Measurements from ENCODE around the gene POGLUT3.

The POGLUT3 gene

DNA sequence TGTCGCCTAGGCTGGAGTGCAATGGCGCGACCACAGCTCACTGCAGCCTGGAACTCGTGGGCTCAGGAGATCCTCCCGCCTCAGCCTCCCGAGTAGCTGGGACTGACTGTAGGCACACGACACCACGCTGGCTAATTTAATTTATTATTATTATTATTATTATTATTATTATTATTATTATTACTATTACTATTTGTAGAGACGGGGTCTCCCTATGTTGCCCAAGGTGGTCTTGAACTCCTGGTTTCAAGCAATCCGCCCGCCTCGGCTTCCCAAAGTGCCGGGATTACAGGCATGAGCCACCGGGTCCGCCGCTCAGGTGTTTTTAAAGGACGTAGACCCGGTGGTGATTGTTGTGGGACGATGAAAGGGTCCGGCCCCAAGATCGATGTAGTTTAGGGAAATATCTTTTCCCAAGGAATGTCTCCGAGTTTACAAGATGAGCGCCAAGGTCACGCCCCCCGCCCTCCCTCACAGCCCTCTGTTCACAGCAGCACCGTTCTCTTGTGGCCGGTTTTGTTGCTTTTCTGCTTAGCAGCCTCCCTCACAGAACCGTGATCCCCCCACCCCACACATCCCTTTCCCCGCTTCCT lies 728 bp upstream of the POGLUT3 start:
- no peak for DNase-seq

DNA sequence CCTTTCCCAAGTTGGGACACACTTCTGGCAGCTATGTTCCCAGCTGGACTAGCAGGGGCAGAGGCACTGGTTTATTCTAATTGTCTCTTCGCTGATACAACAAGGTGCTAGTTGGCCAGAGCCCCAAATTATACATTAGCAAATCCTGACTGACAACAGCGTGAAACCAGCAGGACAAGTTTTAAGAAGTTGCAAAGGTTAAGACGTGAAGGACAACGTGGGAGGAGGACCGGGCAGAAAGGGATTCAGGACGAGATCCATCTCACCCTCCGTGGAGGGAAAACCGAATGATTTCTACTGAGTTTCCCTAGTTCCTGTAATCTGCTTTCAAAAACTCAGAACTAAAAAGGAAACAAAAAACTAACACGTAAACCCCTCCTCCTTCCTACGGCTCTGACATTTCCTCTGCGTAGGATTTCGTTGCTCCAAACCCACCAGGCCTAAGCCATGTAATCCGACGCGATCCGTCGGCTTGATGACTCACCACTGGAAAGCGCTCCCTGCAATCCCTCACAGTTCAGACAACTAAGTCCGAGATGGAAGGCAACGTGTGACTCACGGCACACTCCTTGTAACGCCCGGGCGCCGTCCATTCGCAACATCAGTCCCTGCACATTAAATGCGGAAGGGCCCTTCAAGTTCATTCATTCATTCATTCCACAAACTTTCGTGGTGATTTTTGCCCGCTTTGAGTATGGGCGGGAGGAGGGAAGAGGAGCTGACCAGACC lies 703 bp downstream of the POGLUT3 start:
- DNase-seq: peak; percentile 33

DNA sequence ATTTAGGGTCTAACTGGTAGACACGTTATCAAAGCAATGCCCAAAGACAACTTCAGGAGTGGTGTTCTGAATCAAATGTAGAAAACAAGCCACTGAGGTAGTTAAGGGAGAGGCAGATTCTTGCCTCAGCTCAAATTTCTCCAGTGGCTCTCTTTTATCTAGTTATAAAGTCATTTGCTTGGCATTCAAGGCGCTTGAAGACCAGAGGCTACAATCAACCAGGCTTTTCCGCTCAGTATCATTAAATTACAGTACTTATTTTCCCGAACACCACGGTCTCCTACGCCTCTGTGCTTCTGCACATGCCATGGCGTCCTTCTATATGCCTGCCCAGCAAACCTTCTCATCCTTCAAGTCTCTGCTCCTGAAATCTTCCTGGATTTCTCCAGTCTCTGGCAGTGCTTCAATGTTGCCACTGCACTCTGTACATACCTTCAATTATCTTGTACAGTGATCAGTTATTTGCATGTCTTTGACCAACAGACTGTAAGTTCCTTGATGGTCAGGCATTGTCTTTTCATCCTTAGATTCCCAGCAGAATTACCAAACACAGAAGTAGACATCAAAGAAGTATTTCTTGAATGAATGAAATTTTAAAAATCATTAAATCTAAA lies 1.4 kb downstream of the POGLUT3 start:
- no peak for DNase-seq

- no peak for DNase-seq
Measured at GRCh38 chr11:108495326-108495725, 2.9 kb downstream of the POGLUT3 start.

GRCh38 chr11:108494182-108494581 lies 4.0 kb downstream of the POGLUT3 start:
- DNase-seq: no peak

DNA sequence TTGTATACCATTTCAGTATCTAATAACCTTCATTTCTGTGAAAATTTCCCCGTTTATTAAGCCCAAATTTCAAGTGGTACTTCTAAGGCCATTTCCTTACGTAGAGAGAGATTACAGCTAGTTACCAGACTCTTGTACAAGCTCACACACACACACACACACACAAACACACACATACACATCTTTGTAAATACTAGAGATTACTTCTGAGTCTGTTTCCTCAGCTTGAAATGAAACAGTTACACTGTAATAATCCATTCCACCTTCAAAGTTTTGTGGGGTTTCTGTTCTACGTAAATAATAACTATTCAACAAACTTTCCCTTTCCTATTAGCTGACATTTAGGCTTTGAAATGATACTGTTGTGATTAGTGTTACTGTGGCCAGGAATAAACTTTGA lies 6.2 kb downstream of the POGLUT3 start:
- no peak for DNase-seq

DNA sequence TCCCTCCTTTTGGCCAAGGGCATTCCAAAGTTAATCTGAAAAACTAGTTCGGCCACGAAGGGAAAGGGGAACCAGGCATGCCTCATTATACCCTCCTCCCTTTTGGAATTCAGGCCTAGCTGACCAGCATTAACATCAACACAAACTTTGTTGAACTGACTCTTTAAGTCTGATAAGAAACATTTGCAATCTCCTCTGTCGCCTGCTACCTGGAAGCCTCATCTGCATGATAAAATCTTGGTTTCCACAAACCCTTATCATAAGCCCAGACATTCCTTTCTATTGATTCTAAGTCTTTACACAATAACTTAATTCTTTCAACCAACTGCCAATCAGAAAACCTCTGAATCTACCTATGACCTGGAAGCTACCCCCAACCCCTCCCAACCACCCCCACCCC lies 11.4 kb downstream of the POGLUT3 start:
- no peak for DNase-seq

GRCh38 chr11:108486331-108486730 lies 11.9 kb downstream of the POGLUT3 start:
- no peak for DNase-seq

DNA sequence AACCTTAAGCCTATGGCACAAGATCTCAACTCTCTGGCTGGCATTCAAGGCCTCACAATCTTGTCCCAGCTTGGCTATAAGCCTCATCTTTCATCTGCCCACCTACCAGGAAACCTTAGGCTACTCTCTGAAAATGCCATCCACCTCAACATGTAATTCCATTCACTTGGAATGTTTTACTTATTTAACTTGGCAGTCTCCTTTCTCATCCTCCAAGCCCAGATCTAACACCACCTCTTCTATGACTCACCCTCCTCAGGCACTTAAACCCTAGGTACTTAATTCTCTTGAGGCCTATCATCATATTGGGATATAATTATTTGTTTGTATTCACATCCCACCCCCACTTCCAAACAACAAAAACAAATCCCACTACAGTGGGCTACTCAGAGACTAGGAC lies 15.0 kb downstream of the POGLUT3 start:
- DNase-seq: no peak

- no peak for DNase-seq
Measured at GRCh38 chr11:108474664-108475463, 23.3 kb downstream of the POGLUT3 start.

DNA sequence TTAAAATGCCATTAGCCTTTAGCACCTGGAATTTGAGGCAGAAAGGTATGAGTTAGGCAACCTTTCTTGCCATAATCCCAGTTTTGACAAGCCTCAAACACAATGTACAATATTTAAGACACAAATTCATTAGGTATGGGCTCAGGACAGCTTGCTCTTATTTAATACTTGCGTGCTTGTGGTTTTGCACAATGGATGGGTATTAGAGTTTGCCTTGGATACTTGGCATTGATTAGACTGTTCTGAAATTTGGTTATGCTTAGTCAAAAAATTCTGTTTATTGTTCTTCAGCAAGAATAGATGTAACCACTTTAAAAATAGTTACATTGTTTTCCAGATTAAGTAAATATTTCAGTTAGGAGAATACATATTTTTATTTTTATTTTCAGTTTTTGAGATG lies 25.5 kb downstream of the POGLUT3 start:
- no peak for DNase-seq

GRCh38 chr11:108468478-108468864 lies 29.7 kb downstream of the POGLUT3 start:
- no peak for DNase-seq

- peak; percentile 89 for DNase-seq
Measured at GRCh38 chr11:108467091-108467823, 30.9 kb downstream of the POGLUT3 start, which contains the start of gene C11orf65. Gene C11orf65, minus strand, starts transcription at chr11:108467529. Its CDS starts 5,970 bp downstream, at chr11:108461559.

DNA sequence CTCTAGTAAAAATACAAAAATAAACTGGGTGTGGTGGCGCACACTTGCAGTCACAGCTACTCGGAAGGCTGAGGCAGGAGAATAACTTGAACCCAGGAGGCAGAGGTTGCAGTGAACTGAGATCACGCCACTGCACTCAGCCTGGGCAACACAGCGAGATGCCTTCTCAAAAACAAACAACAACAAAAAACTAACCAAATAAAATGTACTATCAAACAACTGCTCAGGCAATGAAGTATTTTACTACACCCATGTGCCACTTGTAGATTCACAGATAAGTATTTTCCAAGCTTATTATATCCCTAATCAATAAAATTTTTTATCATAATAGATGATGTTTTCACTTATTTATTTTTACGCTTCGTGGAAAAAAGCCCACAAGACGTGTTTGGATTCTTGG lies 31.8 kb downstream of the POGLUT3 start:
- no peak for DNase-seq

DNA sequence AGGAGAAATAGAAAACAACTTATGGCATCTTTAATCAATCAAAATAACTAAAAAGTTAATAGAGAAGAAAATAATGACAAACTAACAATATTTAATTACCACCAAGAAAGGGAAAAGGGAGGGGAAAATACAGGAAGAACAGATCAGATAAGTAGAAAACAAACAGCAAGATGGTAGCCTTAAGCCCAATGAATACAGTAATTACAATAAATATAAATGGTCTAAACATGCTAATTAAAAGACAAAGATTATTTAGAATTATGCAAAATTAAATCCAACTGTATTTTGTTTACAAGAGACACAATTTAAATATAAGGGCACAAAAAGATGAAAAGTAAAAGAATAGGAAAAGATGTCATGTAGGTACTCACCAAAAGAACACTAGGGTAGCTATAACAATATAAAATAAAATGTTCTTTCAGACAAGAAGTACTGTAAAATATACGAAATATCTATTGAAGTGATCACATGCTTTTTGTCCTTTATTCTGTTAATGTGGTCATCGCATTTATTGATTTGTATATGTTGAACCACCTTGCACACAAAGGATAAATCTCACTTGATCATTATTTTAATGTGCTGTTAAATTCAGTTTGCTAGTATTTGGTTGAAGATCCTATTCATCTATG lies 44.9 kb downstream of the POGLUT3 start:
- DNase-seq: no peak
